H9 (cell line): ENCODE results near the gene SYCE3. TPM values are rescaled to one million over a fixed set of nuclear protein-coding genes. Genes with fewer than 3 reads are reported as not detected.
A peak's percentile ranks its signal among the peaks of the same experiment; 100 is the strongest.

Experiments used
- DNase-seq: peaks from one replicate; pipeline ENCODE4 v3.0.0-alpha.2; 2017
- H2AFZ ChIP-seq: one replicate; pipeline ENCODE4 v1.6.1; 2013; ENCODE audit warnings: mild to moderate bottlenecking, low read length, control low read depth, moderate library complexity
- H2AK5ac ChIP-seq: 2 replicates; pipeline ENCODE4 v1.6.1; 2013; ENCODE audit warnings: low read length, control low read depth, mixed read lengths; ENCODE audit not compliant: insufficient read length
- H2BK120ac ChIP-seq: one replicate; pipeline ENCODE4 v1.6.1; 2013; ENCODE audit warnings: low read depth, mild to moderate bottlenecking, low read length, control low read depth, inconsistent platforms; ENCODE audit not compliant: poor library complexity, severe bottlenecking
- H2BK12ac ChIP-seq: 2 replicates; pipeline ENCODE4 v1.6.1; 2013; ENCODE audit warnings: low read length, control low read depth, mixed read lengths, low read depth; ENCODE audit not compliant: insufficient read length
- H2BK15ac ChIP-seq: 2 replicates; pipeline ENCODE4 v1.6.1; 2013; ENCODE audit warnings: low read depth, low read length, control low read depth
- H2BK20ac ChIP-seq: one replicate; pipeline ENCODE4 v1.6.1; 2013; ENCODE audit warnings: low read depth, mild to moderate bottlenecking, low read length, control low read depth, inconsistent platforms; ENCODE audit not compliant: poor library complexity, severe bottlenecking
- H2BK5ac ChIP-seq: 2 replicates; pipeline ENCODE4 v1.6.1; 2013; ENCODE audit warnings: low read length, control low read depth, mixed read lengths; ENCODE audit not compliant: insufficient read length
- H3K14ac ChIP-seq: 2 replicates; pipeline ENCODE4 v1.6.1; 2013; ENCODE audit warnings: low read length, control low read depth; ENCODE audit not compliant: insufficient read depth
- H3K18ac ChIP-seq: 2 replicates; pipeline ENCODE4 v1.6.1; 2013; ENCODE audit warnings: low read depth, mild to moderate bottlenecking, mixed read lengths, low read length, control low read depth; ENCODE audit not compliant: insufficient read length
- H3K23ac ChIP-seq: 2 replicates; pipeline ENCODE4 v1.6.1; 2013; ENCODE audit warnings: low read length, control low read depth, mixed read lengths, low read depth; ENCODE audit not compliant: insufficient read length
- H3K23me2 ChIP-seq: 2 replicates; pipeline ENCODE4 v1.6.1; 2013; ENCODE audit warnings: low read depth, mild to moderate bottlenecking, mixed read lengths, low read length, control low read depth; ENCODE audit not compliant: insufficient read length, poor library complexity, severe bottlenecking
- H3K27ac ChIP-seq: 2 replicates; pipeline ENCODE4 v1.5.1; 2013; ENCODE audit warnings: low read length, control low read depth, mixed read lengths, low read depth; ENCODE audit not compliant: insufficient read length
- H3K27me3 ChIP-seq: 2 replicates; pipeline ENCODE4 v1.6.1; 2013; ENCODE audit warnings: low read length, control low read depth, inconsistent platforms; ENCODE audit not compliant: insufficient read depth
- H3K4ac ChIP-seq: 2 replicates; pipeline ENCODE4 v1.6.1; 2013; ENCODE audit warnings: low read depth, mild to moderate bottlenecking, control low read depth, inconsistent platforms, low read length, moderate library complexity
- H3K4me1 ChIP-seq: 2 replicates; pipeline ENCODE4 v1.6.1; 2013; ENCODE audit warnings: low read length, control low read depth, inconsistent platforms; ENCODE audit not compliant: insufficient read depth
- H3K4me2 ChIP-seq: 2 replicates; pipeline ENCODE4 v1.6.1; 2013; ENCODE audit warnings: low read length, control low read depth, mixed read lengths; ENCODE audit not compliant: insufficient read length, insufficient read depth
- H3K56ac ChIP-seq: 2 replicates; pipeline ENCODE4 v1.6.1; 2013; ENCODE audit warnings: low read depth, mild to moderate bottlenecking, mixed read lengths, low read length, control low read depth; ENCODE audit not compliant: insufficient read length
- H3K79me1 ChIP-seq: 2 replicates; pipeline ENCODE4 v1.6.1; 2013; ENCODE audit warnings: low read depth, mild to moderate bottlenecking, moderate library complexity, low read length, control low read depth, inconsistent platforms; ENCODE audit not compliant: insufficient read depth, poor library complexity, severe bottlenecking
- H3K79me2 ChIP-seq: 2 replicates; pipeline ENCODE4 v1.6.1; 2013; ENCODE audit warnings: low read length, control low read depth, inconsistent platforms; ENCODE audit not compliant: insufficient read depth
- H3K9ac ChIP-seq: 2 replicates; pipeline ENCODE4 v1.6.1; 2013; ENCODE audit warnings: low read length, control low read depth, mixed read lengths; ENCODE audit not compliant: insufficient read length; ENCODE audit errors: extremely low read depth
- H3K9me3 ChIP-seq: one replicate; pipeline ENCODE4 v1.6.1; 2013; ENCODE audit warnings: low read depth, low read length, inconsistent platforms; ENCODE audit not compliant: control insufficient read depth
- H3T11ph ChIP-seq: one replicate; pipeline ENCODE4 v1.6.1; 2013; ENCODE audit warnings: mild to moderate bottlenecking, low read length, control low read depth, inconsistent platforms
- H4K20me1 ChIP-seq: one replicate; pipeline ENCODE4 v1.6.1; 2013; ENCODE audit not compliant: control insufficient read depth, insufficient read length, insufficient read depth
- H4K5ac ChIP-seq: 2 replicates; pipeline ENCODE4 v1.6.1; 2013; ENCODE audit warnings: low read depth, mild to moderate bottlenecking, mixed read lengths, low read length, control low read depth; ENCODE audit not compliant: insufficient read length
- H4K8ac ChIP-seq: replicated peaks from 2 replicates; pipeline ENCODE4 v1.6.1; 2013; ENCODE audit warnings: low read length, control low read depth, mixed read lengths, low read depth; ENCODE audit not compliant: insufficient read length
- H4K91ac ChIP-seq: 2 replicates; pipeline ENCODE4 v1.6.1; 2013; ENCODE audit warnings: low read depth, mild to moderate bottlenecking, moderate library complexity, mixed read lengths, low read length, control low read depth; ENCODE audit not compliant: insufficient read length
- H3K27ac Mint-ChIP-seq, 3 experiments: 2 replicates in 2 of 3; 3 replicates in 1 of 3; pipeline ENCODE4 v1.8.0; 2020 to 2021; ENCODE audit warnings: mixed read lengths in 3 of 3, mild to moderate bottlenecking in 1 of 3, moderate library complexity in 1 of 3
- H3K27me3 Mint-ChIP-seq: 2 replicates; pipeline ENCODE4 v1.8.0; 2021; ENCODE audit warnings: low read depth, mild to moderate bottlenecking, moderate library complexity, mixed read lengths
- H3K36me3 Mint-ChIP-seq, 3 experiments: 2 replicates in 2 of 3; 3 replicates in 1 of 3; pipeline ENCODE4 v1.8.0; 2020 to 2021; ENCODE audit warnings: low read depth in 3 of 3, mixed read lengths in 3 of 3; ENCODE audit not compliant: insufficient read depth in 1 of 3
- H3K4me1 Mint-ChIP-seq, 2 experiments: 2 replicates each; pipeline ENCODE4 v1.8.0; 2020; ENCODE audit warnings: mixed read lengths in 2 of 2
- H3K4me3 Mint-ChIP-seq, 2 experiments: 2 replicates in 1 of 2; 3 replicates in 1 of 2; pipeline ENCODE4 v1.8.0; 2020 to 2021; ENCODE audit warnings: mild to moderate bottlenecking in 2 of 2, mixed read lengths in 2 of 2, moderate library complexity in 1 of 2
- H3K9me3 Mint-ChIP-seq, 2 experiments: 2 replicates in 1 of 2; 3 replicates in 1 of 2; pipeline ENCODE4 v1.8.0; 2020; ENCODE audit warnings: mild to moderate bottlenecking in 2 of 2, mixed read lengths in 2 of 2, moderate library complexity in 1 of 2
- CTCF ChIP-seq: fragments of 200-600 bp; sonication (generic); conservative IDR thresholded peaks from 3 replicates; pipeline ENCODE4 v1.8.0; 2021; ENCODE audit warnings: antibody characterized with exemption, mild to moderate bottlenecking
- WGBS: extraction: QIAGEN DNeasy Blood & Tissue Kit; methylation state at CpG from one replicate; pipeline ENCODE4 v1.1.7; 2013; ENCODE audit warnings: missing lambda C conversion rate, low lambda C conversion rate, mixed read lengths; ENCODE audit not compliant: insufficient read length; ENCODE audit errors: extremely low coverage; 5-methylcytosine and 5-hydroxymethylcytosine counted together
- total RNA-seq: library from RNA; stranded (reverse); gene quantifications from 2 replicates; pipeline ENCODE4 v1.2.1, GENCODE V29; 2021

SYCE3 gene
- total RNA-seq, 1 experiment from 2014 or later: 0.85 TPM

- Histone ChIP-seq H3K79me2 (no peaks in the 10 kb centered on the region), H2BK12ac (no peak overlapping the region), H3K9me3 (no peaks in the 10 kb centered on the region), H3K18ac (no peak overlapping the region), H2BK120ac (no peak overlapping the region), H3K23ac (no peak overlapping the region), H3K79me1 (no peaks in the 10 kb centered on the region), H3K27me3 (peaks cover 4% of the 10 kb centered on the region; the same call in 1 of the 2 replicates), H4K5ac (no peak overlapping the region), H2AFZ (no peak overlapping the region), H4K20me1 (no peaks in the 10 kb centered on the region), H3K4me2 (peak overlapping the region; percentile 47), H4K8ac (no peak overlapping the region), H2BK15ac (no peak overlapping the region), H3K56ac (no peak overlapping the region), H2BK5ac (no peak overlapping the region), H3K23me2 (peaks cover 3% of the 10 kb centered on the region), H3K4me1 (no peaks in the 10 kb centered on the region; the same call in 1 of the 2 replicates), H3K9ac (no peak overlapping the region), H3T11ph (no peak overlapping the region), H2AK5ac (no peak overlapping the region), H3K4ac (no peak overlapping the region), H4K91ac (no peak overlapping the region), H2BK20ac (no peak overlapping the region), H3K27ac (no peak overlapping the region), H3K14ac (no peak overlapping the region)
- no peak for TF ChIP-seq CTCF
- no peak for DNase-seq
- Mint-ChIP-seq H3K36me3 (no peaks in the 10 kb centered on the region), H3K4me1 (peaks cover 13 to 14% of the 10 kb centered on the region in 2 experiments), H3K4me3 (peak overlapping the region; percentile 55 to 73), H3K27ac (no peak overlapping the region), H3K9me3 (no peaks in the 10 kb centered on the region; a peak in 1 of 5 replicates), H3K27me3 (peaks cover 58% of the 10 kb centered on the region)
- WGBS: no CpG with 5 or more reads among the region's 52 CpGs
Measured at GRCh38 chr22:50600967-50601668, 38.4 kb upstream of the SYCE3 start.
